ENCODE data around the gene SETD3.

Gene SETD3

GRCh38 chr14:99383472-99384449 lies 96.9 kb downstream of the SETD3 start:
- H3K79me2 ChIP-seq (ENCODE audit: insufficient read depth, low read depth): no peaks in the 10 kb centered on the region
- H2AFZ ChIP-seq (ENCODE audit: low read depth): no peak overlapping the region
- no peaks in the 10 kb centered on the region for H3K27me3 ChIP-seq (ENCODE audit: insufficient read depth, low read depth)
- no peaks in the 10 kb centered on the region for H3K36me3 ChIP-seq (ENCODE audit: insufficient read depth)
- H3K27ac ChIP-seq: no peak overlapping the region
- H3K4me2 ChIP-seq: no peak overlapping the region
- no peaks in the 10 kb centered on the region for H3K4me1 ChIP-seq (ENCODE audit: low read depth, poor library complexity, severe bottlenecking)
- no peak for TF ChIP-seq CTCF (conservative IDR thresholded peaks at IDR 0.05; ENCODE audit: low read depth, low read length)
- no peak overlapping the region for H3K9ac ChIP-seq
- no peak overlapping the region for H3K4me3 ChIP-seq (IDR thresholded peaks at IDR 0.05; ENCODE audit: insufficient read depth, low read depth, low read length)
- H4K20me1 ChIP-seq (ENCODE audit: insufficient read depth): no peaks in the 10 kb centered on the region

- Histone ChIP-seq H2AFZ (ENCODE audit: low read depth) (no peak overlapping the region), H3K79me2 (ENCODE audit: insufficient read depth, low read depth) (no peaks in the 10 kb centered on the region), H3K36me3 (ENCODE audit: insufficient read depth) (no peaks in the 10 kb centered on the region), H3K27ac (no peak overlapping the region), H4K20me1 (ENCODE audit: insufficient read depth) (no peaks in the 10 kb centered on the region), H3K27me3 (ENCODE audit: insufficient read depth, low read depth) (no peaks in the 10 kb centered on the region), H3K4me1 (ENCODE audit: low read depth, poor library complexity, severe bottlenecking) (no peaks in the 10 kb centered on the region), H3K9ac (no peak overlapping the region), H3K4me2 (no peak overlapping the region), H3K4me3 (IDR thresholded peaks at IDR 0.05; ENCODE audit: insufficient read depth, low read depth, low read length) (no peak overlapping the region)
- TF ChIP-seq CTCF (conservative IDR thresholded peaks at IDR 0.05; ENCODE audit: low read depth, low read length): no peak
Observed at GRCh38 chr14:99382781-99383471, 97.7 kb downstream of the SETD3 start.

- TF ChIP-seq CTCF (conservative IDR thresholded peaks at IDR 0.05; ENCODE audit: low read depth, low read length): no peak
- no peaks in the 10 kb centered on the region for H3K27me3 ChIP-seq (ENCODE audit: insufficient read depth, low read depth)
- H3K27ac ChIP-seq: no peak overlapping the region
- no peak overlapping the region for H2AFZ ChIP-seq (ENCODE audit: low read depth)
- H3K36me3 ChIP-seq (ENCODE audit: insufficient read depth): no peaks in the 10 kb centered on the region
- no peaks in the 10 kb centered on the region for H3K4me1 ChIP-seq (ENCODE audit: low read depth, poor library complexity, severe bottlenecking)
- no peak overlapping the region for H3K4me3 ChIP-seq (IDR thresholded peaks at IDR 0.05; ENCODE audit: insufficient read depth, low read depth, low read length)
- H3K9ac ChIP-seq: no peak overlapping the region
- H3K4me2 ChIP-seq: no peak overlapping the region
- no peaks in the 10 kb centered on the region for H4K20me1 ChIP-seq (ENCODE audit: insufficient read depth)
- H3K79me2 ChIP-seq (ENCODE audit: insufficient read depth, low read depth): no peaks in the 10 kb centered on the region
Observed at GRCh38 chr14:99382071-99382470, 98.6 kb downstream of the SETD3 start.

GRCh38 chr14:99381688-99382060 lies 99.0 kb downstream of the SETD3 start:
- Histone ChIP-seq H3K27me3 (ENCODE audit: insufficient read depth, low read depth) (no peaks in the 10 kb centered on the region), H4K20me1 (ENCODE audit: insufficient read depth) (no peaks in the 10 kb centered on the region), H3K4me3 (IDR thresholded peaks at IDR 0.05; ENCODE audit: insufficient read depth, low read depth, low read length) (no peak overlapping the region), H3K27ac (no peak overlapping the region), H2AFZ (ENCODE audit: low read depth) (no peak overlapping the region), H3K9ac (no peak overlapping the region), H3K36me3 (ENCODE audit: insufficient read depth) (no peaks in the 10 kb centered on the region), H3K4me1 (ENCODE audit: low read depth, poor library complexity, severe bottlenecking) (no peaks in the 10 kb centered on the region), H3K4me2 (no peak overlapping the region), H3K79me2 (ENCODE audit: insufficient read depth, low read depth) (no peaks in the 10 kb centered on the region)
- TF ChIP-seq CTCF (conservative IDR thresholded peaks at IDR 0.05; ENCODE audit: low read depth, low read length): no peak

Data from KMS-11 (cell line).